Measurements from ENCODE around the gene MYO18B. TPM values are rescaled to one million over a fixed set of nuclear protein-coding genes. Genes with fewer than 3 reads are reported as not detected.

The MYO18B gene
- total RNA-seq, 1 donor from 2014 or later: 1.1 TPM

DNA sequence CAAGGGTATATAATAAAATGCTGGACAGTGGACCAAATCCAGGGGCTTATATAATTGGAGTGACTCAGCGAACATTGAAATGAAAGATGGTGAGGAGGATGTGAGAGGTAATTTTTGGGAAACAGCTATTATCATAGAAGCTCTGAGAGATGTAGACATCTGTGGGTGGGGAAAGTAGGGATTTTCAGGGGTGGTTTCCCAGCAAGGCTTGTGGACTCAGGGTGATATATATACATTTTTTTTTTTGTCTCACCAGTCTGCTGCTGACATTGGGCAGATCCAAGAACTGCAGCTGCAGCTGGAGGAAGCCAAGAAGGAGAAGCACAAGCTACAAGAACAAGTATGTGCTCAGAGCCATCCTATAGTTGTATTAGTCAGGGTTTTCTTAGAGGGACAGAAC lies 208.1 kb downstream of the MYO18B start:
- DNase-seq (ENCODE audit: low spot score): no peak
- Mint-ChIP-seq H3K4me1 (ENCODE audit: low read depth) (no peaks in the 10 kb centered on the region), H3K27me3 (ENCODE audit: insufficient read depth) (no peaks in the 10 kb centered on the region)

DNA sequence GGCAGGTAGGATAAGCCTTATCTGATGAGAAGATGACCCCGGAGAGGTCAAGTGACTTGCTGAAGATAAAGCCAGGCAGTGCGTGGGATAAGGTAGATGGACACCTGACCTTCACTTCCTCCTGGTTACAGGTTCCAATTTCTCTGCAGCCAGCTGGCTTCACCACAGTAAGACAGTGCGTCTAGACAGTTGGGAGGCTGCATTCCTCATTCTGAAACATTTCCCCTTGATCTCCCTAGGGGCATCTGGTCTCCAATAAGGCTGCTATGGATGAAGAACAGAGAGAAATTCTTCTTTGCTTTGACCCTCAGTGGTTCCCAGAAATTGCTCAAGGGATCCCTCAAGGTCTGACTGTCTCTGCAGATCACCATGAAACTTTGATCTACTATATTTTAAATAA lies 211.3 kb downstream of the MYO18B start:
- Mint-ChIP-seq H3K4me3 (no peak overlapping the region), H3K9me3 (no peaks in the 10 kb centered on the region), H3K27ac (no peak overlapping the region), H3K36me3 (ENCODE audit: low read depth) (no peaks in the 10 kb centered on the region), H3K27me3 (ENCODE audit: insufficient read depth) (no peaks in the 10 kb centered on the region), H3K4me1 (ENCODE audit: low read depth) (no peaks in the 10 kb centered on the region)
- DNase-seq (ENCODE audit: low spot score): no peak
- intact Hi-C loops (cut with micrococcal nuclease): no loop called here

More for the DNA sequence above, 208.1 kb downstream of the MYO18B start:
- H3K4me3 Mint-ChIP-seq: no peak overlapping the region
- H3K9me3 Mint-ChIP-seq: no peaks in the 10 kb centered on the region
- intact Hi-C loops (cut with micrococcal nuclease): no loop called here
- H3K36me3 Mint-ChIP-seq (ENCODE audit: low read depth): no peaks in the 10 kb centered on the region
- no peak overlapping the region for H3K27ac Mint-ChIP-seq

- Mint-ChIP-seq H3K27ac (no peak overlapping the region), H3K27me3 (ENCODE audit: insufficient read depth) (no peaks in the 10 kb centered on the region), H3K36me3 (ENCODE audit: low read depth) (no peaks in the 10 kb centered on the region), H3K4me1 (ENCODE audit: low read depth) (no peaks in the 10 kb centered on the region), H3K4me3 (no peak overlapping the region), H3K9me3 (no peaks in the 10 kb centered on the region)
- intact Hi-C loops (cut with micrococcal nuclease): no loop called here
- no peak for DNase-seq (ENCODE audit: low spot score)
Observed at GRCh38 chr22:25953919-25954318, 211.9 kb downstream of the MYO18B start.

DNA sequence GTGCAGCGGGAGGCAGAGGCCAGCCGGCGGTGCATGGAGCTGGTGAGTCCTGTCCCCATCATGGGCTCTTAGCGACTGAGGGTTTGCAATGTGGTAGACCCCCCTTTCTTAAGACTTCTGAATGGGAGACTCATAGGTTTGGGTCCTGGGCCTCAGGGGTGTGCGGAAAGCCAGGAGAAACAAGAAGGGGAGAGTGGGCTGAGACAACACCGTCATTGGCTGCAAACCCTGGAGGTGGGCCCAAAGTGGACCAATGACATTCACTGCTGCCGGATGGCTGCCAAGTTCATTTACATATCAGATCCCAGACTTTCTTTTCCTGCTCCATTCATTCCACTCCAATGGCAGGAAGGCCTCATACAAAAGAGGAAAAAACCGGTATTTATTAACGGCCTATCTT lies 213.3 kb downstream of the MYO18B start:
- Mint-ChIP-seq H3K9me3 (no peaks in the 10 kb centered on the region), H3K27ac (no peak overlapping the region), H3K4me3 (no peak overlapping the region), H3K36me3 (ENCODE audit: low read depth) (no peaks in the 10 kb centered on the region), H3K4me1 (ENCODE audit: low read depth) (no peaks in the 10 kb centered on the region), H3K27me3 (ENCODE audit: insufficient read depth) (no peaks in the 10 kb centered on the region)
- no peak for DNase-seq (ENCODE audit: low spot score)
- intact Hi-C loops (cut with micrococcal nuclease): no loop called here

GRCh38 chr22:25956801-25957200 lies 214.8 kb downstream of the MYO18B start:
- DNase-seq (ENCODE audit: low spot score): no peak
- Mint-ChIP-seq H3K27ac (no peak overlapping the region), H3K36me3 (ENCODE audit: low read depth) (no peaks in the 10 kb centered on the region), H3K9me3 (no peaks in the 10 kb centered on the region), H3K27me3 (ENCODE audit: insufficient read depth) (no peaks in the 10 kb centered on the region), H3K4me1 (ENCODE audit: low read depth) (peaks cover 4% of the 10 kb centered on the region), H3K4me3 (no peak overlapping the region)
- intact Hi-C loops (cut with micrococcal nuclease): no loop called here

GRCh38 chr22:25959818-25960774 lies 218.1 kb downstream of the MYO18B start:
- peaks cover 9% of the 10 kb centered on the region for H3K4me1 Mint-ChIP-seq (ENCODE audit: low read depth)
- H3K36me3 Mint-ChIP-seq (ENCODE audit: low read depth): peaks cover 3% of the 10 kb centered on the region
- H3K4me3 Mint-ChIP-seq: no peak overlapping the region
- intact Hi-C loops (cut with micrococcal nuclease): no loop called here
- no peaks in the 10 kb centered on the region for H3K27me3 Mint-ChIP-seq (ENCODE audit: insufficient read depth)
- no peak for DNase-seq (ENCODE audit: low spot score)
- H3K27ac Mint-ChIP-seq: no peak overlapping the region
- H3K9me3 Mint-ChIP-seq: peaks cover 18% of the 10 kb centered on the region

DNA sequence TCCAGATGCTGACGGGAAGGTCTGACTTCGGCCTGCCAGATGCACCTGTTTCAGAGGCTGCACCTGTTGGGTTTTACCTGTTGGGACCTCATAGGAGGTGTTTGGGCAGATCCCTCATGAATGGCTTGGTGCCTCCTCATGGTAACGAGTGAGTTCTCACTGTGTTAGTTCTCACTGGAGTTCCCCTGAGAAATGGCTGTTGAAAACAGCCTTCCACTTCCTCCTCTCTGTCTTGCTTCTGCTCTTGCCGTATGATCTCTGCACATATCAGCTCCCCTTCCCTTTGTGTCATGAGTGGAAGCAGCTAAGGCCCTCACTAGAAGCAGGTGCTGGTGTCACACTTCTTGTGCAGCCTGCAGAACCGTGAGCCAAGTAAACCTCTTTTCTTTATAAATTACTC lies 219.7 kb downstream of the MYO18B start:
- no peak for DNase-seq (ENCODE audit: low spot score)
- Mint-ChIP-seq H3K4me1 (ENCODE audit: low read depth) (peaks cover 19% of the 10 kb centered on the region), H3K4me3 (no peak overlapping the region), H3K27ac (no peak overlapping the region), H3K27me3 (ENCODE audit: insufficient read depth) (no peaks in the 10 kb centered on the region), H3K36me3 (ENCODE audit: low read depth) (peaks cover 3% of the 10 kb centered on the region), H3K9me3 (peaks cover 18% of the 10 kb centered on the region)
- intact Hi-C loops (cut with micrococcal nuclease): no loop called here

- Mint-ChIP-seq H3K36me3 (ENCODE audit: low read depth) (peaks cover 3% of the 10 kb centered on the region), H3K4me1 (ENCODE audit: low read depth) (peaks cover 29% of the 10 kb centered on the region), H3K4me3 (no peak overlapping the region), H3K27me3 (ENCODE audit: insufficient read depth) (no peaks in the 10 kb centered on the region), H3K27ac (no peak overlapping the region), H3K9me3 (peaks cover 18% of the 10 kb centered on the region)
- intact Hi-C loops (cut with micrococcal nuclease): no loop called here
- no peak for DNase-seq (ENCODE audit: low spot score)
Observed at GRCh38 chr22:25962711-25963110, 220.7 kb downstream of the MYO18B start.

DNA sequence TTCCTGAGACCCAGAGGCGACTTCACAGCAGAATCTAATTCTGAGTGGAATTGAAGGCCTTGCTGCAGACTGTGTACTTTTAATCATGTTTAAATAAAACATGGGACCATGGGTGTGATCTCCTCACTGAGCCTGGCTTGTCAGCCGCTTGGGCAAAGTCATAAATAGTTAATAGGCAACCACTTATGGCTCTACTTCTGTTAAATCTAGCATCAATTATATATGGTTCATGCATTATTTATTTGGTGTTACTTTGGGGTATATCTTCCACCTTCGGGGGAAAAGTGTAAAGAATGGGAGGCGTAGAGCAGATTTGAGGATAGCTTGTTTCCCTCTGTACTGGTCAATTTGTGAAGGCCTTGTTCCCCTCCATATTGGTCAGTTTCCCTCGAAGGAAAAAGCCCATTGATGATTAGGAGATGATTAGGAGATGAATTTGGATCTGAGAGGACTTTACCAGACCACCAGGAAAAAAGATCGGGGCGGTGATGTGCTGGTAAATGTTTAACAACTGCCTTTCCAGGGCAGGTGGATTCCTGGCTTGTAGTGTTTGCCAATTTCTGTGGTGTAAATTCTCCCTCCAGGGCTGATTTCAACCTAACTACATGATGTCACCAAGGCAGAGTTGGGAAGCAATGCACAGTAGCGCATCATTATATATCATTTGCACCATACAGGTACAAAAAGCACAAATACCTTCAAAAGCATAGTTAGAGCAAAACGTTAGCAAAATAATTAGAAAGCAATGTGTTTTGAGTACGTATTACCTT lies 223.2 kb downstream of the MYO18B start:
- Mint-ChIP-seq H3K4me1 (ENCODE audit: low read depth) (peaks cover 35% of the 10 kb centered on the region), H3K4me3 (no peak overlapping the region), H3K9me3 (peaks cover 18% of the 10 kb centered on the region), H3K27ac (no peak overlapping the region), H3K27me3 (ENCODE audit: insufficient read depth) (no peaks in the 10 kb centered on the region), H3K36me3 (ENCODE audit: low read depth) (peaks cover 3% of the 10 kb centered on the region)
- intact Hi-C loops (cut with micrococcal nuclease): no loop called here
- DNase-seq (ENCODE audit: low spot score): no peak

DNA sequence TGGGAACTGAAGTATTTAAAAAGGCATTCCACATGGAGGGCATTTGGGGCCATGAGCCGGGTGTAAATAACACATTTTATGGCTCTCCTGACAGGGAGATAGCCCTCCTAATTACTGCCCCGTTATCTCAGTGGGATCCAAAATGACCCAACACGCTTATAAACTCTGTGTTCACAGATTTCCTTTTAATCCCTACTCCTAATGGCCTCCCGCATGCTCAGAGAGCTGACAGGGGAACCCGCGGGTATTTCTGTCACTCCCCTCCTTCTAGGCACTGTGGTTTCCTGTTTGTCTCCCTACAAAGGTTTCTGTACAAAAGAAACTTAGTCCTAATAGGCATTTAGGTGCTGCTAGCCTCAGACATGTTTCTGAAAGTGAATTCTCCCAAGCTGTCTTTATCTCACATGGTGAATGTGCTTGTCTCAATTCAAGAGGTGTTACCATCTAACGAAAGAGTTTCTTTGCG lies 224.5 kb downstream of the MYO18B start:
- peak overlapping the region; percentile 37 for H3K27ac Mint-ChIP-seq
- H3K9me3 Mint-ChIP-seq: peaks cover 18% of the 10 kb centered on the region
- H3K4me1 Mint-ChIP-seq (ENCODE audit: low read depth): peaks cover 34% of the 10 kb centered on the region
- peaks cover 3% of the 10 kb centered on the region for H3K36me3 Mint-ChIP-seq (ENCODE audit: low read depth)
- no peaks in the 10 kb centered on the region for H3K27me3 Mint-ChIP-seq (ENCODE audit: insufficient read depth)
- no peak overlapping the region for H3K4me3 Mint-ChIP-seq
- intact Hi-C loops (cut with micrococcal nuclease): no loop called here
- DNase-seq (ENCODE audit: low spot score): no peak

GRCh38 chr22:25969286-25969685 lies 227.3 kb downstream of the MYO18B start:
- no peak for DNase-seq (ENCODE audit: low spot score)
- intact Hi-C loops (cut with micrococcal nuclease): no loop called here
- no peaks in the 10 kb centered on the region for H3K9me3 Mint-ChIP-seq
- no peaks in the 10 kb centered on the region for H3K27me3 Mint-ChIP-seq (ENCODE audit: insufficient read depth)
- H3K4me1 Mint-ChIP-seq (ENCODE audit: low read depth): peaks cover 26% of the 10 kb centered on the region
- no peak overlapping the region for H3K4me3 Mint-ChIP-seq
- no peaks in the 10 kb centered on the region for H3K36me3 Mint-ChIP-seq (ENCODE audit: low read depth)
- no peak overlapping the region for H3K27ac Mint-ChIP-seq

DNA sequence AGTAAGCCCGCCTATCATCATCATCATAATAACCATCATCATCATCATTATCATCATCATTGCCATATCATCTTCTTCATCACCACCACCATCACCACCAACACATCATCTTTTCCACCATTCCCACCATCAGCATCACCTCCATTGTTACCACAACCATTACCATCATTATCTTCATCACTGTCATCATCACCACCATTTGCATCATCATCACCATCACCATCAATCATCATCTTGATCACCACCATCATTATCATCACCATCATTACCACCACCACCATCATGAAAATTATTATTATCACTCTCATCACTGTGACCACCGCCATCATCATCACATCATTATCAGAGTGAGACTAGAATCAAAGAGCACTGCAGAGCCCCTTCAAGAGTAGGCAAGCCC lies 227.9 kb downstream of the MYO18B start:
- H3K4me1 Mint-ChIP-seq (ENCODE audit: low read depth): peaks cover 26% of the 10 kb centered on the region
- H3K4me3 Mint-ChIP-seq: no peak overlapping the region
- intact Hi-C loops (cut with micrococcal nuclease): no loop called here
- H3K9me3 Mint-ChIP-seq: no peaks in the 10 kb centered on the region
- no peaks in the 10 kb centered on the region for H3K36me3 Mint-ChIP-seq (ENCODE audit: low read depth)
- H3K27me3 Mint-ChIP-seq (ENCODE audit: insufficient read depth): no peaks in the 10 kb centered on the region
- no peak overlapping the region for H3K27ac Mint-ChIP-seq
- DNase-seq (ENCODE audit: low spot score): no peak

DNA sequence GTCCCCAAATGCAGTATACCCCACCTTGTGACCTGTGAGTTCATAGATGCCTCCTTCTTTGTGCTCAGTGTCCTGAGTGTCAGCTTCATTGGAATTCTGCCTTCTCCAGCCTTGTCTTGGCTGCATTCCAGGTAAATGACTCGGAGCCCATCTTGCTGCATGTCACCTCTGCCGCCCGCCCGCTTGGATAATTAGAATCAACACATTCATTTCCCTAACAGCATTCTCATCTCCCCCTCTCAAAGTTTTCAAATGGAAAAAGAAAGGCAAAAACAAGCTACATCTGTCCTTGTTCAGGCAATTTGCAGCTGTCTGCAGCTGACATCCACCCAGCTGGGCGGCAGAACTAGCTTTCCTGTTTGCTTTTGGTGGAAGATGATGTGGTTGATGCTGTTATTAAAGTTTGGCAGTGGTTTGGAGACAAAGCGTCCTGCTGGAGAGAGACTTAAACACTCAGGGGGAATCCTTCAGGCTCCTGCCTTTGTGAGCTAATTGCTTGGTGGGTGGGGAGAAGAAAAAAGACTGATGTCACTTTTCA lies 228.5 kb downstream of the MYO18B start:
- Mint-ChIP-seq H3K4me3 (no peak overlapping the region), H3K36me3 (ENCODE audit: low read depth) (no peaks in the 10 kb centered on the region), H3K9me3 (no peaks in the 10 kb centered on the region), H3K27ac (no peak overlapping the region), H3K4me1 (ENCODE audit: low read depth) (peaks cover 26% of the 10 kb centered on the region), H3K27me3 (ENCODE audit: insufficient read depth) (no peaks in the 10 kb centered on the region)
- DNase-seq (ENCODE audit: low spot score): no peak
- intact Hi-C loops (cut with micrococcal nuclease): no loop called here

Data from activated T-helper 1 cell treated with anti-CD3 and anti-CD28 coated beads, Interleukin-12 subunit alpha, Interleukin-12 subunit beta, Interleukin-2, Interleukin-4 antibody, amounts not matched to agents 30 ng/mL and 10 ng/mL and 1 ng/mL, durations not matched to agents 14 hours and 24 hours and 36 hours (primary cell).